K562 (cell line): ENCODE measurements around the gene MYO16. TPM values are rescaled to one million over a fixed set of nuclear protein-coding genes. Genes with fewer than 3 reads are reported as not detected.

ENCODE experiments used
- E2F1 ChIP-seq: sonication (generic); formaldehyde crosslinking; IDR thresholded peaks from 2 replicates; pipeline ENCODE4 v1.8.1; 2023; ENCODE audit warnings: mild to moderate bottlenecking, missing genetic modification reagents, moderate library complexity
- JUN ChIP-seq, 2 experiments: sonication (generic) in 1 of 2; formaldehyde crosslinking in 1 of 2; IDR thresholded peaks; 2 replicates each; pipeline versions ENCODE4 v1.6.1 to v1.8.0; 2012 to 2022; ENCODE audit warnings: borderline replicate concordance in 2 of 2, mild to moderate bottlenecking in 2 of 2, improper control_type of control experiment in 1 of 2, low read depth in 1 of 2, low read length in 1 of 2, missing genetic modification reagents in 1 of 2
- POLR2AphosphoS2 ChIP-seq: IDR thresholded peaks from 2 replicates; pipeline ENCODE4 v1.6.1; 2012; ENCODE audit warnings: low read length, improper control_type of control experiment
- SMAD4 ChIP-seq: fragments of 250-450 bp; sonication (Bioruptor Pico); conservative IDR thresholded peaks from 2 replicates; pipeline ENCODE4 v1.8.0; 2021; ENCODE audit warnings: inconsistent platforms, mild to moderate bottlenecking, moderate library complexity
- SMARCE1 ChIP-seq: fragments of 450-650 bp; IDR thresholded peaks from 2 replicates; pipeline ENCODE4 v1.7.1; 2016; ENCODE audit warnings: mild to moderate bottlenecking
- TFAM ChIP-seq: fragments of 250-450 bp; sonication (Bioruptor Pico); conservative IDR thresholded peaks from 2 replicates; pipeline ENCODE4 v1.5.0; 2021; ENCODE audit warnings: mild to moderate bottlenecking, moderate library complexity
- THRA ChIP-seq: fragments of 450-650 bp; IDR thresholded peaks from 2 replicates; pipeline ENCODE4 v1.6.1; 2017; ENCODE audit warnings: mild to moderate bottlenecking, moderate library complexity
- ZNF23 ChIP-seq: fragments of 250-450 bp; sonication (Bioruptor Pico); IDR thresholded peaks from 2 replicates; pipeline ENCODE4 v1.4.0; 2020; ENCODE audit warnings: mild to moderate bottlenecking
- ZNF431 ChIP-seq: sonication (generic); formaldehyde crosslinking; IDR thresholded peaks from 2 replicates; pipeline ENCODE4 v1.8.0; 2022; ENCODE audit warnings: mild to moderate bottlenecking, missing genetic modification reagents
- polyA plus RNA-seq, 8 experiments: library from polyadenylated mRNA; depleted of rRNA in 4 of 8; stranded (reverse) in 5 of 8; unstranded in 3 of 8; fragments of >200 nt; fragmentation: Nextera tagmentation in 2 of 8; fragmentation: Illumina TruSeq in 1 of 8; extraction: Ambion mirVana in 2 of 8; extraction: Trizol in 1 of 8; gene quantifications; 2 replicates each; pipeline versions ENCODE4 v1.2.1 to v1.2.3, GENCODE V29; 2011 to 2014; ENCODE audit warnings: inconsistent platforms in 1 of 8, missing spikeins in 1 of 8
- total RNA-seq, 7 experiments: library from RNA; depleted of rRNA in 6 of 7; stranded (reverse); fragments of >200 nt in 6 of 7; fragmentation: Illumina TruSeq in 2 of 7; extraction: Trizol in 2 of 7; gene quantifications; 2 replicates each; pipeline versions ENCODE4 v1.2.1 to v1.2.3, GENCODE V29; 2011 to 2021; ENCODE audit warnings: low replicate concordance in 1 of 7
- TF ChIP-seq, protein P1 (sequence below): IDR thresholded peaks from 2 replicates; pipeline ENCODE4 v1.6.1; 2016; ENCODE audit warnings: missing genetic modification characterization, missing compliant biosample characterization
- TF ChIP-seq, protein P2 (sequence below): fragments of 450-650 bp; IDR thresholded peaks from 2 replicates; pipeline ENCODE4 v1.6.1; 2017; ENCODE audit warnings: antibody characterized with exemption, mild to moderate bottlenecking
- TF ChIP-seq, protein P3 (sequence below), 2 experiments: IDR thresholded peaks in 1 of 2; conservative IDR thresholded peaks in 1 of 2; 2 replicates each; pipeline ENCODE4 v1.6.1; 2016; ENCODE audit warnings: low read depth in 2 of 2, mild to moderate bottlenecking in 1 of 2, missing compliant biosample characterization in 1 of 2, missing genetic modification characterization in 1 of 2, moderate library complexity in 1 of 2

Gene MYO16
- total and polyA plus RNA-seq, 9 of the 15 experiments (the other 6 are each of a cell fraction or from before 2014, with no cell fraction given): 4.3 to 45.7 (median 12.1) TPM

DNA sequence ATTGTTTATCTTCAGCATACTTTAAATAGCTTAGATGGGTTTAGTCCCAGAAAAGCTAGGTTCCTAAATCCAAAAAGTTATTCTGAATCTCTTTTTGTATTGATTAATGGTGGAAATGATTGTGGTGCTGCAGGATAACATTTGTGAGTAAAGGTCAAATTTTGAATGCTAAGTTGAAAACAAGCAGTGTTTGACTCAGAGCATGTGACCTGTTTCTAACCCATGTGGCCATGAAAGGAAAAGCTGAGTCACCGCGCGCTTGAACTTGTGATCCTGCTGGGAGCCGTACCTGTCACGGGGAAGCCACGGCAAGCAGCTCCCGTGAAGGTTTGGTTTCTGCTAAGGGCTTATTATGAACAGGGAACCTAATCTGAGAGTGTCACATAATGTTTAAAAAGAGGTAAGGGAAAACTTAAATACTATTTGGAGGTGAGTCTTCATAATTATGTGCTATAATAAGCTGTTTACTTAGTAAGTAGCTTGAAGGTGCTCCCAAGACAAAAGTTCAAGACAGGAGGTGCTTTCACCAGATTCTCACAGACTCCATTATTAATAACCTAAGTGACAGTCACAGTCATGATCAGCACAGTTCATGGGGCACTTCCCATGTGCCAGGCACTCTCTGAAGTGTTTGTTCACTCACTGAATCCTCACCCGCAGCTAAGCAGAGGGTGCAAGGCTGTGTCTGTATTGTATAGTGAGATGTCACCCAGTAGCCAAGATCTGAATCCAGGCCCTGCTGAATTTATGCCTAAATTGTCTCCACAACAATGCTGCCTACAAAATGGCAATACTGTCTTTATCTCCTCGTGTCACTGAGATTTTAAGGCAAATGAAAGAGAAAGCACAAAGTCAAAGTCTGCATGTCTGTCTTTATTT lies 286.5 kb downstream of the MYO16 start (continued):
- TF ChIP-seq, protein P1, sequence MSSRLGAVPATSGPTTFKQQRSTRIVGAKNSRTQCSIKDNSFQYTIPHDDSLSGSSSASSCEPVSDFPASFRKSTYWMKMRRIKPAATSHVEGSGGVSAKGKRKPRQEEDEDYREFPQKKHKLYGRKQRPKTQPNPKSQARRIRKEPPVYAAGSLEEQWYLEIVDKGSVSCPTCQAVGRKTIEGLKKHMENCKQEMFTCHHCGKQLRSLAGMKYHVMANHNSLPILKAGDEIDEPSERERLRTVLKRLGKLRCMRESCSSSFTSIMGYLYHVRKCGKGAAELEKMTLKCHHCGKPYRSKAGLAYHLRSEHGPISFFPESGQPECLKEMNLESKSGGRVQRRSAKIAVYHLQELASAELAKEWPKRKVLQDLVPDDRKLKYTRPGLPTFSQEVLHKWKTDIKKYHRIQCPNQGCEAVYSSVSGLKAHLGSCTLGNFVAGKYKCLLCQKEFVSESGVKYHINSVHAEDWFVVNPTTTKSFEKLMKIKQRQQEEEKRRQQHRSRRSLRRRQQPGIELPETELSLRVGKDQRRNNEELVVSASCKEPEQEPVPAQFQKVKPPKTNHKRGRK: no peak
- TF ChIP-seq, protein P2, sequence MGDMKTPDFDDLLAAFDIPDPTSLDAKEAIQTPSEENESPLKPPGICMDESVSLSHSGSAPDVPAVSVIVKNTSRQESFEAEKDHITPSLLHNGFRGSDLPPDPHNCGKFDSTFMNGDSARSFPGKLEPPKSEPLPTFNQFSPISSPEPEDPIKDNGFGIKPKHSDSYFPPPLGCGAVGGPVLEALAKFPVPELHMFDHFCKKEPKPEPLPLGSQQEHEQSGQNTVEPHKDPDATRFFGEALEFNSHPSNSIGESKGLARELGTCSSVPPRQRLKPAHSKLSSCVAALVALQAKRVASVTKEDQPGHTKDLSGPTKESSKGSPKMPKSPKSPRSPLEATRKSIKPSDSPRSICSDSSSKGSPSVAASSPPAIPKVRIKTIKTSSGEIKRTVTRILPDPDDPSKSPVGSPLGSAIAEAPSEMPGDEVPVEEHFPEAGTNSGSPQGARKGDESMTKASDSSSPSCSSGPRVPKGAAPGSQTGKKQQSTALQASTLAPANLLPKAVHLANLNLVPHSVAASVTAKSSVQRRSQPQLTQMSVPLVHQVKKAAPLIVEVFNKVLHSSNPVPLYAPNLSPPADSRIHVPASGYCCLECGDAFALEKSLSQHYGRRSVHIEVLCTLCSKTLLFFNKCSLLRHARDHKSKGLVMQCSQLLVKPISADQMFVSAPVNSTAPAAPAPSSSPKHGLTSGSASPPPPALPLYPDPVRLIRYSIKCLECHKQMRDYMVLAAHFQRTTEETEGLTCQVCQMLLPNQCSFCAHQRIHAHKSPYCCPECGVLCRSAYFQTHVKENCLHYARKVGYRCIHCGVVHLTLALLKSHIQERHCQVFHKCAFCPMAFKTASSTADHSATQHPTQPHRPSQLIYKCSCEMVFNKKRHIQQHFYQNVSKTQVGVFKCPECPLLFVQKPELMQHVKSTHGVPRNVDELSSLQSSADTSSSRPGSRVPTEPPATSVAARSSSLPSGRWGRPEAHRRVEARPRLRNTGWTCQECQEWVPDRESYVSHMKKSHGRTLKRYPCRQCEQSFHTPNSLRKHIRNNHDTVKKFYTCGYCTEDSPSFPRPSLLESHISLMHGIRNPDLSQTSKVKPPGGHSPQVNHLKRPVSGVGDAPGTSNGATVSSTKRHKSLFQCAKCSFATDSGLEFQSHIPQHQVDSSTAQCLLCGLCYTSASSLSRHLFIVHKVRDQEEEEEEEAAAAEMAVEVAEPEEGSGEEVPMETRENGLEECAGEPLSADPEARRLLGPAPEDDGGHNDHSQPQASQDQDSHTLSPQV: peak; percentile 86
- peak; percentile 40; the same call in 1 of the 2 replicates for TF ChIP-seq SMARCE1
- peak; percentile 47; the same call in 1 of the 2 replicates for TF ChIP-seq JUN (IDR thresholded peaks at IDR 0.05; ENCODE audit: borderline replicate concordance, low read depth, low read length)
- no peak for TF ChIP-seq JUN (CRISPR knock-in tag; IDR thresholded peaks at IDR 0.05; ENCODE audit: borderline replicate concordance)
- TF ChIP-seq SMAD4 (CRISPR knock-in tag): 0 out of 2 replicates have a peak, but pooled peaks have one; percentile 16
- TF ChIP-seq, protein P3, sequence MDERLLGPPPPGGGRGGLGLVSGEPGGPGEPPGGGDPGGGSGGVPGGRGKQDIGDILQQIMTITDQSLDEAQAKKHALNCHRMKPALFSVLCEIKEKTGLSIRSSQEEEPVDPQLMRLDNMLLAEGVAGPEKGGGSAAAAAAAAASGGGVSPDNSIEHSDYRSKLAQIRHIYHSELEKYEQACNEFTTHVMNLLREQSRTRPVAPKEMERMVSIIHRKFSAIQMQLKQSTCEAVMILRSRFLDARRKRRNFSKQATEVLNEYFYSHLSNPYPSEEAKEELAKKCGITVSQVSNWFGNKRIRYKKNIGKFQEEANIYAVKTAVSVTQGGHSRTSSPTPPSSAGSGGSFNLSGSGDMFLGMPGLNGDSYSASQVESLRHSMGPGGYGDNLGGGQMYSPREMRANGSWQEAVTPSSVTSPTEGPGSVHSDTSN (CRISPR knock-in tag; IDR thresholded peaks at IDR 0.05; ENCODE audit: low read depth): no peak
- TF ChIP-seq, protein P3 (tag; conservative IDR thresholded peaks at IDR 0.05; ENCODE audit: low read depth): 0 out of 2 replicates have a peak, but pooled peaks have one; percentile 5
- TF ChIP-seq E2F1 (CRISPR knock-in tag): no peak
- no peak for TF ChIP-seq POLR2AphosphoS2
- TF ChIP-seq TFAM (CRISPR knock-in tag): no peak
- no peak for TF ChIP-seq THRA
- peak; percentile 42; the same call in 1 of the 2 replicates for TF ChIP-seq ZNF23 (CRISPR knock-in tag)
- no peak for TF ChIP-seq ZNF431
